GM12891 (cell line): Measurements from ENCODE around the gene BLOC1S4.

Experiments
- DNase-seq: peaks from one replicate; pipeline ENCODE4 v3.0.0; 2011; ENCODE audit warnings: low spot score; ENCODE audit not compliant: insufficient read length
- FAIRE-seq: peaks from 2 replicates; lab custom pipeline; 2011; peaks lifted over from hg19 to GRCh38; lab: Jason Lieb, UNC
- PAX5 ChIP-seq: IDR thresholded peaks from 2 replicates; pipeline ENCODE4 v1.6.1; 2011; ENCODE audit warnings: low read length, moderate library complexity, mild to moderate bottlenecking; ENCODE audit not compliant: insufficient read depth, severe bottlenecking
- POLR2A ChIP-seq: IDR thresholded peaks from 2 replicates; pipeline ENCODE4 v1.6.1; 2011; ENCODE audit warnings: low read depth, low read length, control low read depth
- POLR2AphosphoS5 ChIP-seq: IDR thresholded peaks from 2 replicates; pipeline ENCODE4 v1.6.1; 2011; ENCODE audit warnings: low read depth, low read length, control low read depth
- POU2F2 ChIP-seq: IDR thresholded peaks from 2 replicates; pipeline ENCODE4 v1.6.1; 2011; ENCODE audit warnings: low read depth, mild to moderate bottlenecking, control low read depth, low read length, moderate library complexity
- SPI1 ChIP-seq: IDR thresholded peaks from 2 replicates; pipeline ENCODE4 v1.6.1; 2011; ENCODE audit warnings: low read depth, low read length, control low read depth
- TAF1 ChIP-seq: IDR thresholded peaks from 2 replicates; pipeline ENCODE4 v1.6.1; 2011; ENCODE audit warnings: low read depth, low read length, control low read depth

Gene BLOC1S4

GRCh38 chr4:6680372-6681034 lies 35.5 kb upstream of the BLOC1S4 start:
- FAIRE-seq (no peak), DNase-seq (no peak)
- TF ChIP-seq POU2F2 (no peak), TAF1 (no peak), POLR2AphosphoS5 (no peak), PAX5 (no peak), SPI1 (no peak)

GRCh38 chr4:6681191-6681590 lies 34.8 kb upstream of the BLOC1S4 start:
- no peak for DNase-seq
- TF ChIP-seq POLR2AphosphoS5 (no peak), POU2F2 (no peak), TAF1 (no peak), SPI1 (no peak), PAX5 (no peak), POLR2A (no peak)
- no peak for FAIRE-seq

GRCh38 chr4:6682862-6683590 lies 32.9 kb upstream of the BLOC1S4 start:
- DNase-seq (no peak), FAIRE-seq (no peak)
- TF ChIP-seq POLR2AphosphoS5 (no peak), PAX5 (no peak)

GRCh38 chr4:6684656-6685055 lies 31.3 kb upstream of the BLOC1S4 start:
- no peak for DNase-seq
- TF ChIP-seq POU2F2 (no peak), PAX5 (no peak), POLR2A (no peak)
- no peak for FAIRE-seq

- FAIRE-seq (no peak), DNase-seq (no peak)
- TF ChIP-seq TAF1: no peak
- TF ChIP-seq PAX5: no peak
- no peak for TF ChIP-seq POLR2AphosphoS5
- no peak for TF ChIP-seq SPI1
- no peak for TF ChIP-seq POU2F2
- no peak for TF ChIP-seq POLR2A
Observed at GRCh38 chr4:6686104-6686787, 29.7 kb upstream of the BLOC1S4 start.

- no peak for FAIRE-seq
- no peak for TF ChIP-seq POLR2A
- no peak for TF ChIP-seq POLR2AphosphoS5
Observed at GRCh38 chr4:6687947-6688878, 27.8 kb upstream of the BLOC1S4 start.

GRCh38 chr4:6688879-6689505 lies 27.0 kb upstream of the BLOC1S4 start:
- DNase-seq: peak; percentile 59
- TF ChIP-seq POU2F2 (no peak), POLR2A (no peak), PAX5 (no peak), SPI1 (no peak), POLR2AphosphoS5 (no peak), TAF1 (no peak)
- FAIRE-seq: peak; percentile 13

More at GRCh38 chr4:6687947-6688878, 27.8 kb upstream of the BLOC1S4 start:
- no peak for DNase-seq

- FAIRE-seq (no peak), DNase-seq (no peak)
- no peak for TF ChIP-seq POU2F2
- TF ChIP-seq POLR2AphosphoS5: no peak
- TF ChIP-seq PAX5: no peak
- TF ChIP-seq SPI1: no peak
- no peak for TF ChIP-seq TAF1
- no peak for TF ChIP-seq POLR2A
Observed at GRCh38 chr4:6689506-6689960, 26.4 kb upstream of the BLOC1S4 start.
